GM23338 (cell line): Measurements from ENCODE around the gene KLK6. TPM values are rescaled to one million over a fixed set of nuclear protein-coding genes. Genes with fewer than 3 reads are reported as not detected.

Experiments used
- ATAC-seq: fragments of 200-7000 bp; cut with Tn5 transposase; 3 replicates; pipeline ENCODE4 v1.9.1; 2020
- DNase-seq: peaks from one replicate; pipeline ENCODE4 v3.0.0-alpha.2; 2015; ENCODE audit warnings: low spot score
- H2AFZ ChIP-seq: fragments of 200-600 bp; sonication (generic); 2 replicates; pipeline ENCODE4 v1.8.0; 2016; ENCODE audit warnings: antibody characterized with exemption, mild to moderate bottlenecking, moderate library complexity
- H3F3A ChIP-seq: fragments of 200-600 bp; sonication (generic); replicated peaks from 2 replicates; pipeline ENCODE4 v1.8.0; 2017; ENCODE audit warnings: antibody characterized with exemption, mixed run types, low read depth
- H3K27ac ChIP-seq: fragments of 200-600 bp; sonication (generic); 2 replicates; pipeline ENCODE4 v1.6.1; 2016; ENCODE audit warnings: low read depth
- H3K27me3 ChIP-seq: fragments of 200-600 bp; sonication (generic); 2 replicates; pipeline ENCODE4 v1.8.0; 2016; ENCODE audit warnings: mild to moderate bottlenecking, mixed run types, moderate library complexity; ENCODE audit not compliant: insufficient read depth
- H3K36me3 ChIP-seq: fragments of 200-600 bp; sonication (generic); 2 replicates; pipeline ENCODE4 v1.8.0; 2016; ENCODE audit warnings: mild to moderate bottlenecking; ENCODE audit not compliant: insufficient read depth
- H3K4me1 ChIP-seq: fragments of 200-600 bp; sonication (generic); 2 replicates; pipeline ENCODE4 v1.8.0; 2016; ENCODE audit warnings: mild to moderate bottlenecking, moderate library complexity; ENCODE audit not compliant: insufficient read depth
- H3K4me2 ChIP-seq: fragments of 200-600 bp; sonication (generic); 2 replicates; pipeline ENCODE4 v1.7.1; 2017; ENCODE audit warnings: mixed run types
- H3K4me3 ChIP-seq: fragments of 200-600 bp; sonication (generic); 2 replicates; pipeline ENCODE4 v1.6.1; 2016; ENCODE audit warnings: mixed run types
- H3K79me2 ChIP-seq: fragments of 200-600 bp; sonication (generic); replicated peaks from 2 replicates; pipeline ENCODE4 v1.8.0; 2017; ENCODE audit warnings: mild to moderate bottlenecking; ENCODE audit not compliant: insufficient read depth
- H3K9me2 ChIP-seq: fragments of 200-600 bp; sonication (generic); 2 replicates; pipeline ENCODE4 v1.8.0; 2017; ENCODE audit not compliant: insufficient read depth
- H4K20me1 ChIP-seq: fragments of 200-600 bp; sonication (generic); replicated peaks from 2 replicates; pipeline ENCODE4 v1.8.0; 2017; ENCODE audit warnings: mild to moderate bottlenecking; ENCODE audit not compliant: insufficient read depth
- H3K27ac Mint-ChIP-seq: 2 replicates; pipeline ENCODE4 v1.8.0; 2020; ENCODE audit warnings: inconsistent platforms, mild to moderate bottlenecking, moderate library complexity, mixed read lengths
- H3K27me3 Mint-ChIP-seq: 3 replicates; pipeline ENCODE4 v1.8.0; 2022; ENCODE audit warnings: low read depth, mild to moderate bottlenecking, moderate library complexity, mixed read lengths, inconsistent platforms; ENCODE audit not compliant: insufficient read depth, poor library complexity
- H3K36me3 Mint-ChIP-seq: 3 replicates; pipeline ENCODE4 v1.8.0; 2021; ENCODE audit warnings: low read depth, mild to moderate bottlenecking, inconsistent platforms, moderate library complexity, mixed read lengths
- H3K4me1 Mint-ChIP-seq: 3 replicates; pipeline ENCODE4 v1.8.0; 2020; ENCODE audit warnings: mild to moderate bottlenecking, inconsistent platforms, mixed read lengths
- H3K4me3 Mint-ChIP-seq: 3 replicates; pipeline ENCODE4 v1.8.0; 2021; ENCODE audit warnings: moderate library complexity, mild to moderate bottlenecking, inconsistent platforms, mixed read lengths
- H3K9me3 Mint-ChIP-seq: 3 replicates; pipeline ENCODE4 v1.8.0; 2020; ENCODE audit warnings: moderate library complexity, mild to moderate bottlenecking, inconsistent platforms, mixed read lengths
- CREB1 ChIP-seq: fragments of 250-450 bp; sonication (Bioruptor Pico); IDR thresholded peaks from 2 replicates; pipeline ENCODE4 v1.5.0; 2020; ENCODE audit warnings: low read depth, mild to moderate bottlenecking, moderate library complexity
- EZH2 ChIP-seq: fragments of 200-600 bp; sonication (generic); IDR thresholded peaks from one replicate; pipeline ENCODE4 v1.8.0; 2017; ENCODE audit warnings: antibody characterized with exemption, mild to moderate bottlenecking, low read depth; ENCODE audit not compliant: unreplicated experiment
- EZH2phosphoT487 ChIP-seq: fragments of 200-600 bp; sonication (generic); IDR thresholded peaks from one replicate; pipeline ENCODE4 v1.8.1; 2018; ENCODE audit warnings: antibody characterized with exemption; ENCODE audit not compliant: unreplicated experiment
- JUNB ChIP-seq: IDR thresholded peaks from one replicate; pipeline ENCODE4 v1.6.1; 2016; ENCODE audit warnings: antibody characterized with exemption; ENCODE audit not compliant: unreplicated experiment
- NANOG ChIP-seq: IDR thresholded peaks from 2 replicates; pipeline ENCODE4 v1.6.1; 2016; ENCODE audit warnings: antibody characterized with exemption, borderline replicate concordance
- POLR2AphosphoS5 ChIP-seq: IDR thresholded peaks from 2 replicates; pipeline ENCODE4 v1.6.1; 2016; ENCODE audit warnings: antibody characterized with exemption, low read depth
- REST ChIP-seq: IDR thresholded peaks from one replicate; pipeline ENCODE4 v1.6.1; 2018; ENCODE audit warnings: antibody characterized with exemption; ENCODE audit not compliant: unreplicated experiment
- STAT1 ChIP-seq: IDR thresholded peaks from one replicate; pipeline ENCODE4 v1.6.1; 2016; ENCODE audit warnings: antibody characterized with exemption; ENCODE audit not compliant: unreplicated experiment
- ZNF114 ChIP-seq: fragments of 250-450 bp; sonication (Bioruptor Pico); IDR thresholded peaks from 2 replicates; pipeline ENCODE4 v1.5.0; 2020; ENCODE audit warnings: mild to moderate bottlenecking, moderate library complexity
- ZNF331 ChIP-seq: fragments of 250-450 bp; sonication (Bioruptor Pico); IDR thresholded peaks from 2 replicates; pipeline ENCODE4 v1.5.0; 2020; ENCODE audit warnings: low read depth, mild to moderate bottlenecking, moderate library complexity
- polyA plus RNA-seq: library from polyadenylated mRNA; unstranded; fragments of >200 nt; fragmentation: Nextera tagmentation; extraction: Ambion mirVana; gene quantifications from 2 replicates; pipeline ENCODE4 v1.2.1, GENCODE V29; 2016
- total RNA-seq: library from RNA; depleted of rRNA; stranded (reverse); fragments of >200 nt; shearing (Covaris generic); gene quantifications from 2 replicates; pipeline ENCODE4 v1.2.3, GENCODE V29; 2014
- TF ChIP-seq, protein P1 (sequence below), 2 experiments: fragments of 200-600 bp in 1 of 2; sonication (generic) in 1 of 2; conservative IDR thresholded peaks; 2 replicates each; pipeline versions ENCODE4 v1.5.1 to v1.6.1; 2016 to 2017; ENCODE audit warnings: antibody characterized with exemption in 2 of 2, low read depth in 2 of 2, mild to moderate bottlenecking in 2 of 2, moderate library complexity in 1 of 2
- TF ChIP-seq, protein P2 (sequence below): fragments of 250-450 bp; sonication (Bioruptor Pico); IDR thresholded peaks from 2 replicates; pipeline ENCODE4 v1.5.0; 2020; ENCODE audit warnings: mild to moderate bottlenecking, moderate library complexity
- TF ChIP-seq, protein P3 (sequence below): IDR thresholded peaks from 2 replicates; pipeline ENCODE4 v1.6.1; 2016; ENCODE audit warnings: antibody characterized with exemption

The KLK6 gene
- total and polyA plus RNA-seq, 2 experiments from 2014 or later, result 0.47 to 0.56 TPM

DNA sequence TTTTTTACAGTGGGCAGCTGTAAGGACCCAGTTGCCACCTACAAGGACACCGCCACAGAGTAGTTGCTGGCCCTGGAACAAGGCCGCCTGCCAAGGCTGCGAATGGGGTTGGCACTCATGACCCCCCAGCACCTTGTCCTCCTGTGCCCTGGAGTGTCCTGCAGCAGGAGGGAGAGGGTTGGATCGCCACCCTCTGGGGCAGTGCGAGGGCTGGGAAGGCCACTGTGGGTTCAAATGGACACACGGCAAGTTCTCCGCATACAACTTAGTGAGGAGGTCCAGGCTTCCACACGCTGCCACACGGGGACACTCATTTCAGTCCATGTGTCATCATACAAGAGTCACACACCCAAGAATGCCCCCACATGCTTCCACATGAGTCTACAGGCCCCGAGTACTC lies 31.0 kb upstream of the KLK6 start:
- Histone ChIP-seq H3K4me1 (peaks cover 17% of the 10 kb centered on the region), H3K79me2 (no peaks in the 10 kb centered on the region), H3K27ac (no peak overlapping the region), H3F3A (no peaks in the 10 kb centered on the region), H3K4me3 (peak overlapping the region; percentile 41), H4K20me1 (no peaks in the 10 kb centered on the region), H3K36me3 (no peaks in the 10 kb centered on the region), H3K4me2 (peak overlapping the region; percentile 72; the same call in 1 of the 2 replicates), H3K27me3 (no peaks in the 10 kb centered on the region), H2AFZ (peak overlapping the region; percentile 93; the same call in 1 of the 2 replicates), H3K9me2 (no peaks in the 10 kb centered on the region)
- ATAC-seq, result no peak
- H3K27me3 Mint-ChIP-seq, result peaks cover 28% of the 10 kb centered on the region
- 0 out of 3 replicates have a peak overlapping the region, but pooled peaks have one; percentile 17 for H3K4me3 Mint-ChIP-seq
- no peaks in the 10 kb centered on the region for H3K36me3 Mint-ChIP-seq
- TF ChIP-seq EZH2phosphoT487 (no peak), STAT1 (no peak), CREB1 (CRISPR knock-in tag) (no peak), EZH2 (no peak), ZNF331 (CRISPR knock-in tag) (no peak), REST (no peak), POLR2AphosphoS5 (no peak), NANOG (no peak), ZNF114 (no peak), JUNB (no peak)
- TF ChIP-seq, protein P1, sequence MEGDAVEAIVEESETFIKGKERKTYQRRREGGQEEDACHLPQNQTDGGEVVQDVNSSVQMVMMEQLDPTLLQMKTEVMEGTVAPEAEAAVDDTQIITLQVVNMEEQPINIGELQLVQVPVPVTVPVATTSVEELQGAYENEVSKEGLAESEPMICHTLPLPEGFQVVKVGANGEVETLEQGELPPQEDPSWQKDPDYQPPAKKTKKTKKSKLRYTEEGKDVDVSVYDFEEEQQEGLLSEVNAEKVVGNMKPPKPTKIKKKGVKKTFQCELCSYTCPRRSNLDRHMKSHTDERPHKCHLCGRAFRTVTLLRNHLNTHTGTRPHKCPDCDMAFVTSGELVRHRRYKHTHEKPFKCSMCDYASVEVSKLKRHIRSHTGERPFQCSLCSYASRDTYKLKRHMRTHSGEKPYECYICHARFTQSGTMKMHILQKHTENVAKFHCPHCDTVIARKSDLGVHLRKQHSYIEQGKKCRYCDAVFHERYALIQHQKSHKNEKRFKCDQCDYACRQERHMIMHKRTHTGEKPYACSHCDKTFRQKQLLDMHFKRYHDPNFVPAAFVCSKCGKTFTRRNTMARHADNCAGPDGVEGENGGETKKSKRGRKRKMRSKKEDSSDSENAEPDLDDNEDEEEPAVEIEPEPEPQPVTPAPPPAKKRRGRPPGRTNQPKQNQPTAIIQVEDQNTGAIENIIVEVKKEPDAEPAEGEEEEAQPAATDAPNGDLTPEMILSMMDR (conservative IDR thresholded peaks at IDR 0.05; ENCODE audit: low read depth in 2 of 2), result no peak
- TF ChIP-seq, protein P2, sequence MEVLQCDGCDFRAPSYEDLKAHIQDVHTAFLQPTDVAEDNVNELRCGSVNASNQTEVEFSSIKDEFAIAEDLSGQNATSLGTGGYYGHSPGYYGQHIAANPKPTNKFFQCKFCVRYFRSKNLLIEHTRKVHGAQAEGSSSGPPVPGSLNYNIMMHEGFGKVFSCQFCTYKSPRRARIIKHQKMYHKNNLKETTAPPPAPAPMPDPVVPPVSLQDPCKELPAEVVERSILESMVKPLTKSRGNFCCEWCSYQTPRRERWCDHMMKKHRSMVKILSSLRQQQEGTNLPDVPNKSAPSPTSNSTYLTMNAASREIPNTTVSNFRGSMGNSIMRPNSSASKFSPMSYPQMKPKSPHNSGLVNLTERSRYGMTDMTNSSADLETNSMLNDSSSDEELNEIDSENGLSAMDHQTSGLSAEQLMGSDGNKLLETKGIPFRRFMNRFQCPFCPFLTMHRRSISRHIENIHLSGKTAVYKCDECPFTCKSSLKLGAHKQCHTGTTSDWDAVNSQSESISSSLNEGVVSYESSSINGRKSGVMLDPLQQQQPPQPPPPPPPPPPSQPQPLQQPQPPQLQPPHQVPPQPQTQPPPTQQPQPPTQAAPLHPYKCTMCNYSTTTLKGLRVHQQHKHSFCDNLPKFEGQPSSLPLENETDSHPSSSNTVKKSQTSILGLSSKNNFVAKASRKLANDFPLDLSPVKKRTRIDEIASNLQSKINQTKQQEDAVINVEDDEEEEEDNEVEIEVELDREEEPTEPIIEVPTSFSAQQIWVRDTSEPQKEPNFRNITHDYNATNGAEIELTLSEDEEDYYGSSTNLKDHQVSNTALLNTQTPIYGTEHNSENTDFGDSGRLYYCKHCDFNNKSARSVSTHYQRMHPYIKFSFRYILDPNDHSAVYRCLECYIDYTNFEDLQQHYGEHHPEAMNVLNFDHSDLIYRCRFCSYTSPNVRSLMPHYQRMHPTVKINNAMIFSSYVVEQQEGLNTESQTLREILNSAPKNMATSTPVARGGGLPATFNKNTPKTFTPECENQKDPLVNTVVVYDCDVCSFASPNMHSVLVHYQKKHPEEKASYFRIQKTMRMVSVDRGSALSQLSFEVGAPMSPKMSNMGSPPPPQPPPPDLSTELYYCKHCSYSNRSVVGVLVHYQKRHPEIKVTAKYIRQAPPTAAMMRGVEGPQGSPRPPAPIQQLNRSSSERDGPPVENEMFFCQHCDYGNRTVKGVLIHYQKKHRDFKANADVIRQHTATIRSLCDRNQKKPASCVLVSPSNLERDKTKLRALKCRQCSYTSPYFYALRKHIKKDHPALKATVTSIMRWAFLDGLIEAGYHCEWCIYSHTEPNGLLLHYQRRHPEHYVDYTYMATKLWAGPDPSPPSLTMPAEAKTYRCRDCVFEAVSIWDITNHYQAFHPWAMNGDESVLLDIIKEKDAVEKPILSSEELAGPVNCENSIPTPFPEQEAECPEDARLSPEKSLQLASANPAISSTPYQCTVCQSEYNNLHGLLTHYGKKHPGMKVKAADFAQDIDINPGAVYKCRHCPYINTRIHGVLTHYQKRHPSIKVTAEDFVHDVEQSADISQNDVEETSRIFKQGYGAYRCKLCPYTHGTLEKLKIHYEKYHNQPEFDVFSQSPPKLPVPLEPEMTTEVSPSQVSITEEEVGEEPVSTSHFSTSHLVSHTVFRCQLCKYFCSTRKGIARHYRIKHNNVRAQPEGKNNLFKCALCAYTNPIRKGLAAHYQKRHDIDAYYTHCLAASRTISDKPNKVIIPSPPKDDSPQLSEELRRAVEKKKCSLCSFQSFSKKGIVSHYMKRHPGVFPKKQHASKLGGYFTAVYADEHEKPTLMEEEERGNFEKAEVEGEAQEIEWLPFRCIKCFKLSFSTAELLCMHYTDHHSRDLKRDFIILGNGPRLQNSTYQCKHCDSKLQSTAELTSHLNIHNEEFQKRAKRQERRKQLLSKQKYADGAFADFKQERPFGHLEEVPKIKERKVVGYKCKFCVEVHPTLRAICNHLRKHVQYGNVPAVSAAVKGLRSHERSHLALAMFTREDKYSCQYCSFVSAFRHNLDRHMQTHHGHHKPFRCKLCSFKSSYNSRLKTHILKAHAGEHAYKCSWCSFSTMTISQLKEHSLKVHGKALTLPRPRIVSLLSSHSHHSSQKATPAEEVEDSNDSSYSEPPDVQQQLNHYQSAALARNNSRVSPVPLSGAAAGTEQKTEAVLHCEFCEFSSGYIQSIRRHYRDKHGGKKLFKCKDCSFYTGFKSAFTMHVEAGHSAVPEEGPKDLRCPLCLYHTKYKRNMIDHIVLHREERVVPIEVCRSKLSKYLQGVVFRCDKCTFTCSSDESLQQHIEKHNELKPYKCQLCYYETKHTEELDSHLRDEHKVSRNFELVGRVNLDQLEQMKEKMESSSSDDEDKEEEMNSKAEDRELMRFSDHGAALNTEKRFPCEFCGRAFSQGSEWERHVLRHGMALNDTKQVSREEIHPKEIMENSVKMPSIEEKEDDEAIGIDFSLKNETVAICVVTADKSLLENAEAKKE, result no peak
- TF ChIP-seq, protein P3, sequence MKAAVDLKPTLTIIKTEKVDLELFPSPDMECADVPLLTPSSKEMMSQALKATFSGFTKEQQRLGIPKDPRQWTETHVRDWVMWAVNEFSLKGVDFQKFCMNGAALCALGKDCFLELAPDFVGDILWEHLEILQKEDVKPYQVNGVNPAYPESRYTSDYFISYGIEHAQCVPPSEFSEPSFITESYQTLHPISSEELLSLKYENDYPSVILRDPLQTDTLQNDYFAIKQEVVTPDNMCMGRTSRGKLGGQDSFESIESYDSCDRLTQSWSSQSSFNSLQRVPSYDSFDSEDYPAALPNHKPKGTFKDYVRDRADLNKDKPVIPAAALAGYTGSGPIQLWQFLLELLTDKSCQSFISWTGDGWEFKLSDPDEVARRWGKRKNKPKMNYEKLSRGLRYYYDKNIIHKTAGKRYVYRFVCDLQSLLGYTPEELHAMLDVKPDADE, result no peak
- H3K27ac Mint-ChIP-seq, result no peak overlapping the region
- no peak for DNase-seq
- H3K4me1 Mint-ChIP-seq, result peaks cover 19% of the 10 kb centered on the region
- H3K9me3 Mint-ChIP-seq, result no peaks in the 10 kb centered on the region; the same call in 1 of the 3 replicates
